Right lobe of liver (tissue), 4 donors: ENCODE data around the gene ILDR2.

Experiments used
- CTCF ChIP-seq, 4 donors: fragments of 200-600 bp in 3 of 4; fragments of 450-650 bp in 1 of 4; IDR thresholded peaks; one replicate each; pipeline versions ENCODE4 v1.5.1 to v1.8.0; 2016 to 2022; ENCODE audit warnings: antibody characterized with exemption in 4 of 4, mild to moderate bottlenecking in 2 of 4
- POLR2A ChIP-seq: fragments of 450-650 bp; IDR thresholded peaks from one replicate; pipeline ENCODE4 v1.6.1; 2017; ENCODE audit warnings: antibody characterized with exemption, mild to moderate bottlenecking
- donor health status: DM: no; HTN: no; CAD: no.
- donor health status: DM: no; HTN: no; CAD: no.
- donor health status: DM: no; HTN: yes; CAD: no.

GRCh38 chr1:166914111-166914510 is 61.2 kb downstream of the ILDR2 start:
- TF ChIP-seq POLR2A (no peak), CTCF (IDR thresholded peaks at IDR 0.05) (no peak)
